CD4-positive, alpha-beta memory T cell (primary cell): ENCODE data around the gene ALG1. TPM values are rescaled to one million over a fixed set of nuclear protein-coding genes. Genes with fewer than 3 reads are reported as not detected.

Experiments used
- CTCF ChIA-PET: fragments of 350-600 bp; sonication (Branson Sonifier 250); formaldehyde crosslinking; loops from one replicate; lab custom pipeline; 2021; ENCODE audit warnings: inconsistent platforms; ENCODE audit not compliant: partially characterized antibody; lab: Charles Lee
- POLR2A ChIA-PET: fragments of 350-600 bp; sonication (Branson Sonifier 250); formaldehyde crosslinking; loops from one replicate; lab custom pipeline; 2021; ENCODE audit not compliant: partially characterized antibody; lab: Charles Lee
- DNase-seq, 5 donors: peaks; one replicate each; pipeline versions ENCODE4 v3.0.0 to v3.0.0-alpha.2; 2020 to 2022; ENCODE audit warnings: mixed read lengths in 1 of 5
- H3K27ac ChIP-seq: one replicate; pipeline ENCODE4 v1.7.0; 2013; ENCODE audit warnings: low read depth, low read length
- H3K27me3 ChIP-seq: 2 replicates; pipeline ENCODE4 v1.7.0; 2013; ENCODE audit warnings: mild to moderate bottlenecking, low read length, moderate library complexity; ENCODE audit not compliant: insufficient read depth
- H3K36me3 ChIP-seq: 2 replicates; pipeline ENCODE4 v1.7.0; 2013; ENCODE audit warnings: mild to moderate bottlenecking, low read length, moderate library complexity; ENCODE audit not compliant: insufficient read depth
- H3K4me1 ChIP-seq: 2 replicates; pipeline ENCODE4 v1.7.0; 2013; ENCODE audit warnings: mild to moderate bottlenecking, low read length, moderate library complexity; ENCODE audit not compliant: insufficient read depth
- H3K4me3 ChIP-seq, 2 donors: one replicate each; pipeline ENCODE4 v1.7.0; 2013; ENCODE audit warnings: low read length in 2 of 2, mild to moderate bottlenecking in 1 of 2
- H3K9me3 ChIP-seq, 2 donors: one replicate each; pipeline ENCODE4 v1.7.0; 2013; ENCODE audit warnings: low read length in 2 of 2, control low read depth in 1 of 2; ENCODE audit not compliant: control insufficient read depth in 1 of 2
- H3K27ac Mint-ChIP-seq, 7 donors: one replicate each; pipeline ENCODE4 v1.8.0; 2020 to 2021; ENCODE audit warnings: mixed read lengths in 7 of 7, mild to moderate bottlenecking in 6 of 7, inconsistent platforms in 3 of 7, moderate library complexity in 3 of 7
- H3K27me3 Mint-ChIP-seq, 2 donors: one replicate each; pipeline ENCODE4 v1.8.0; 2020 to 2021; ENCODE audit warnings: mixed read lengths in 2 of 2
- H3K36me3 Mint-ChIP-seq, 2 donors: one replicate each; pipeline ENCODE4 v1.8.0; 2020 to 2021; ENCODE audit warnings: mixed read lengths in 2 of 2, inconsistent platforms in 1 of 2, mild to moderate bottlenecking in 1 of 2
- H3K4me1 Mint-ChIP-seq, 4 donors: one replicate each; pipeline ENCODE4 v1.8.0; 2020 to 2021; ENCODE audit warnings: mixed read lengths in 4 of 4, mild to moderate bottlenecking in 1 of 4
- H3K4me3 Mint-ChIP-seq, 8 donors: one replicate each; pipeline ENCODE4 v1.8.0; 2020 to 2021; ENCODE audit warnings: mixed read lengths in 8 of 8, mild to moderate bottlenecking in 7 of 8, moderate library complexity in 6 of 8, inconsistent platforms in 3 of 8
- H3K9me3 Mint-ChIP-seq, 8 donors: one replicate each; pipeline ENCODE4 v1.8.0; 2020 to 2021; ENCODE audit warnings: mixed read lengths in 8 of 8, mild to moderate bottlenecking in 5 of 8, inconsistent platforms in 3 of 8, moderate library complexity in 1 of 8
- intact Hi-C: fragments of 100-400 bp; cut with micrococcal nuclease; formaldehyde crosslinking; loops from one replicate; pipeline ENCODE4 v1.15.1; 2023
- polyA plus RNA-seq, 2 donors: library from polyadenylated mRNA; unstranded; fragments of 300-500 nt; fragmentation: Illumina TruSeq; gene quantifications; one replicate each; pipeline ENCODE4 v1.2.3, GENCODE V29; 2021
- total RNA-seq, 2 experiments: library from RNA; stranded (reverse); gene quantifications; one replicate each; pipeline ENCODE4 v1.2.3, GENCODE V29; 2021

Gene ALG1
- total and polyA plus RNA-seq, 4 experiments from 2014 or later = 23.5 to 34.0 (median 27.7) TPM

- ChIA-PET CTCF (no interaction called here), POLR2A (no interaction called here)
- H3K27ac Mint-ChIP-seq = peak overlapping the region in 1 of 7 donors; percentile 27
- H3K4me3 ChIP-seq = no peak overlapping the region
- H3K27me3 ChIP-seq = no peaks in the 10 kb centered on the region
- H3K36me3 ChIP-seq = no peaks in the 10 kb centered on the region
- H3K27me3 Mint-ChIP-seq = no peaks in the 10 kb centered on the region
- peaks cover 22% of the 10 kb centered on the region for H3K4me1 ChIP-seq
- no peak overlapping the region for H3K27ac ChIP-seq
- peaks cover 19 to 28% (median 25%) of the 10 kb centered on the region in 4 donors for H3K4me1 Mint-ChIP-seq
- intact Hi-C loops = no loop called here
- H3K9me3 ChIP-seq = no peaks in the 10 kb centered on the region
- H3K9me3 Mint-ChIP-seq = no peaks in the 10 kb centered on the region
- H3K4me3 Mint-ChIP-seq = no peak overlapping the region
- H3K36me3 Mint-ChIP-seq = peaks cover 0 to 7% of the 10 kb centered on the region in 2 donors
- no peak for DNase-seq
These were observed 2.6 kb upstream of the ALG1 start for GRCh38 chr16:5069048-5069447.

GRCh38 chr16:5069854-5070253 lies 1.8 kb upstream of the ALG1 start:
- POLR2A ChIA-PET = interaction anchor here (0.6 kb wide), 1 partner anchor 208 kb away, joined by 3 read pairs; no protein-coding TSS in a partner anchor
- peak overlapping the region in 4 of 7 donors; percentile 12 to 50 (median 34) for H3K27ac Mint-ChIP-seq

GRCh38 chr16:5070431-5071186 lies 1.0 kb upstream of the ALG1 start:
- ChIA-PET CTCF (interaction anchor here (1.3 kb wide), 1 partner anchor 13 kb away, joined by 3 read pairs; no protein-coding TSS in a partner anchor), POLR2A (interaction anchor here (0.9 to 2.6 kb wide), 7 partner anchors 10 to 39 kb away, joined by 3 to 22 read pairs (median 6); partner anchors contain the start of genes EEF2KMT and NAGPA)
- Mint-ChIP-seq H3K36me3 (peaks cover 5 to 21% of the 10 kb centered on the region in 2 donors), H3K9me3 (no peaks in the 10 kb centered on the region), H3K4me1 (peaks cover 21 to 35% (median 28%) of the 10 kb centered on the region in 4 donors), H3K27ac (peak overlapping the region; percentile 91 to 98 (median 96)), H3K27me3 (no peaks in the 10 kb centered on the region), H3K4me3 (peak overlapping the region in 6 of 8 donors; percentile 3 to 97 (median 94))
- no peaks in the 10 kb centered on the region for H3K27me3 ChIP-seq
- peaks cover 6% of the 10 kb centered on the region for H3K36me3 ChIP-seq
- H3K9me3 ChIP-seq = no peaks in the 10 kb centered on the region
- peaks cover 22% of the 10 kb centered on the region for H3K4me1 ChIP-seq
- peak overlapping the region; percentile 76 for H3K27ac ChIP-seq
- intact Hi-C loops = loop anchor here (1.0 kb wide), 2 partner anchors 27 to 37 kb away; partner anchors contain the start of genes EEF2KMT and NAGPA
- DNase-seq = no peak
- peak overlapping the region in 1 of 2 donors; percentile 79 for H3K4me3 ChIP-seq

More at GRCh38 chr16:5069854-5070253, 1.8 kb upstream of the ALG1 start:
- intact Hi-C loops = no loop called here
- no peaks in the 10 kb centered on the region for H3K36me3 ChIP-seq
- DNase-seq = no peak
- H3K9me3 ChIP-seq = no peaks in the 10 kb centered on the region
- CTCF ChIA-PET = no interaction called here
- peak overlapping the region in 1 of 8 donors; percentile 7 for H3K4me3 Mint-ChIP-seq
- H3K27me3 ChIP-seq = no peaks in the 10 kb centered on the region
- H3K27me3 Mint-ChIP-seq = no peaks in the 10 kb centered on the region
- H3K9me3 Mint-ChIP-seq = no peaks in the 10 kb centered on the region
- H3K36me3 Mint-ChIP-seq = peaks cover 0 to 14% of the 10 kb centered on the region in 2 donors
- H3K4me3 ChIP-seq = no peak overlapping the region
- H3K4me1 Mint-ChIP-seq = peaks cover 21 to 34% (median 26%) of the 10 kb centered on the region in 4 donors
- H3K27ac ChIP-seq = no peak overlapping the region
- peaks cover 22% of the 10 kb centered on the region for H3K4me1 ChIP-seq

- DNase-seq = no peak
- no peaks in the 10 kb centered on the region for H3K27me3 ChIP-seq
- Mint-ChIP-seq H3K4me1 (peaks cover 21 to 35% (median 28%) of the 10 kb centered on the region in 4 donors), H3K9me3 (no peaks in the 10 kb centered on the region), H3K4me3 (peak overlapping the region; percentile 93 to 97 (median 94)), H3K36me3 (peaks cover 8 to 27% of the 10 kb centered on the region in 2 donors), H3K27me3 (no peaks in the 10 kb centered on the region), H3K27ac (peak overlapping the region; percentile 91 to 98 (median 96))
- H3K9me3 ChIP-seq = no peaks in the 10 kb centered on the region
- ChIA-PET CTCF (interaction anchor here (1.0 to 2.3 kb wide), 3 partner anchors 9 to 15 kb away, joined by 3 to 7 read pairs (median 3); no protein-coding TSS in a partner anchor), POLR2A (interaction anchor here (0.9 to 2.6 kb wide), 8 partner anchors 10 to 40 kb away, joined by 3 to 22 read pairs (median 5); partner anchors contain the start of genes EEF2KMT and NAGPA)
- peak overlapping the region; percentile 77 to 79 for H3K4me3 ChIP-seq
- H3K36me3 ChIP-seq = peaks cover 13% of the 10 kb centered on the region
- intact Hi-C loops = loop anchor here (1.0 kb wide), 2 partner anchors 26 to 38 kb away; partner anchors contain the start of genes EEF2KMT and NAGPA
- H3K4me1 ChIP-seq = peaks cover 22% of the 10 kb centered on the region
- peak overlapping the region; percentile 76 for H3K27ac ChIP-seq
These were observed 332 bp upstream of the ALG1 start for GRCh38 chr16:5071341-5071680.

GRCh38 chr16:5072334-5073278 lies 963 bp downstream of the ALG1 start:
- peak overlapping the region; percentile 91 to 98 (median 96) for H3K27ac Mint-ChIP-seq
- DNase-seq = no peak
- ChIA-PET CTCF (interaction anchor here (1.0 to 2.3 kb wide), 3 partner anchors 10 to 14 kb away, joined by 3 to 10 read pairs (median 7); no protein-coding TSS in a partner anchor), POLR2A (interaction anchor here (0.6 to 2.6 kb wide), 7 partner anchors 9 to 304 kb away, joined by 4 to 22 read pairs (median 6); partner anchors contain the start of genes EEF2KMT and NAGPA)
- Histone ChIP-seq H3K27ac (peak overlapping the region; percentile 76), H3K36me3 (peaks cover 19% of the 10 kb centered on the region), H3K27me3 (no peaks in the 10 kb centered on the region), H3K4me3 (peak overlapping the region; percentile 77 to 79), H3K9me3 (no peaks in the 10 kb centered on the region), H3K4me1 (peaks cover 22% of the 10 kb centered on the region)
- intact Hi-C loops = no loop called here
- H3K4me1 Mint-ChIP-seq = peaks cover 21 to 35% (median 28%) of the 10 kb centered on the region in 4 donors
- H3K27me3 Mint-ChIP-seq = no peaks in the 10 kb centered on the region
- H3K9me3 Mint-ChIP-seq = no peaks in the 10 kb centered on the region
- H3K4me3 Mint-ChIP-seq = peak overlapping the region; percentile 93 to 97 (median 94)
- peaks cover 8 to 33% of the 10 kb centered on the region in 2 donors for H3K36me3 Mint-ChIP-seq

- DNase-seq = no peak
- CTCF ChIA-PET = interaction anchor here (1.4 to 2.3 kb wide), 2 partner anchors 9 to 13 kb away, joined by 7 to 10 read pairs; no protein-coding TSS in a partner anchor
- no peaks in the 10 kb centered on the region for H3K9me3 Mint-ChIP-seq
- no peaks in the 10 kb centered on the region for H3K27me3 Mint-ChIP-seq
- peaks cover 21% of the 10 kb centered on the region for H3K36me3 ChIP-seq
- H3K36me3 Mint-ChIP-seq = peaks cover 8 to 39% of the 10 kb centered on the region in 2 donors
- POLR2A ChIA-PET = no interaction called here
- peak overlapping the region in 6 of 7 donors; percentile 57 to 97 (median 83) for H3K27ac Mint-ChIP-seq
- no peak overlapping the region for H3K27ac ChIP-seq
- peaks cover 21 to 35% (median 28%) of the 10 kb centered on the region in 4 donors for H3K4me1 Mint-ChIP-seq
- no peak overlapping the region for H3K4me3 ChIP-seq
- no peaks in the 10 kb centered on the region for H3K9me3 ChIP-seq
- peak overlapping the region; percentile 15 to 97 (median 93) for H3K4me3 Mint-ChIP-seq
- peaks cover 22% of the 10 kb centered on the region for H3K4me1 ChIP-seq
- H3K27me3 ChIP-seq = no peaks in the 10 kb centered on the region
- intact Hi-C loops = no loop called here
These were observed 1.6 kb downstream of the ALG1 start for GRCh38 chr16:5073279-5073629.
